ENCODE data around the gene AURKAIP1.

AURKAIP1 gene

GRCh38 chr1:1347026-1347595 lies 27.9 kb downstream of the AURKAIP1 start:
- DNase-seq (ENCODE audit: low spot score), result no peak

GRCh38 chr1:1346501-1346890 lies 28.5 kb downstream of the AURKAIP1 start:
- no peak for DNase-seq (ENCODE audit: low spot score)

GRCh38 chr1:1345860-1346500 lies 29.0 kb downstream of the AURKAIP1 start:
- no peak for DNase-seq (ENCODE audit: low spot score)

GRCh38 chr1:1345384-1345783 lies 29.6 kb downstream of the AURKAIP1 start:
- DNase-seq (ENCODE audit: low spot score), result no peak

- DNase-seq (ENCODE audit: low spot score), result no peak
Observed at GRCh38 chr1:1344655-1345361, 30.2 kb downstream of the AURKAIP1 start.

GRCh38 chr1:1343811-1344421 lies 31.1 kb downstream of the AURKAIP1 start:
- no peak for DNase-seq (ENCODE audit: low spot score)

- no peak for DNase-seq (ENCODE audit: low spot score)
Observed at GRCh38 chr1:1342584-1343115, 32.4 kb downstream of the AURKAIP1 start.

- DNase-seq (ENCODE audit: low spot score), result no peak
Observed at GRCh38 chr1:1342061-1342562, 32.9 kb downstream of the AURKAIP1 start.

- no peak for DNase-seq (ENCODE audit: low spot score)
Observed at GRCh38 chr1:1341549-1342021, 33.4 kb downstream of the AURKAIP1 start.

- DNase-seq (ENCODE audit: low spot score), result no peak
Observed at GRCh38 chr1:1340791-1341548, 34.0 kb downstream of the AURKAIP1 start.

GRCh38 chr1:1340185-1340584 lies 34.8 kb downstream of the AURKAIP1 start:
- DNase-seq (ENCODE audit: low spot score), result no peak

GRCh38 chr1:1338278-1338677 lies 36.7 kb downstream of the AURKAIP1 start:
- DNase-seq (ENCODE audit: low spot score), result no peak

GRCh38 chr1:1337793-1338147 lies 37.2 kb downstream of the AURKAIP1 start:
- peak; percentile 78 for DNase-seq (ENCODE audit: low spot score)

GRCh38 chr1:1336931-1337792 lies 37.8 kb downstream of the AURKAIP1 start:
- DNase-seq (ENCODE audit: low spot score), result no peak

- no peak for DNase-seq (ENCODE audit: low spot score)
Observed at GRCh38 chr1:1336446-1336845, 38.6 kb downstream of the AURKAIP1 start.

- no peak for DNase-seq (ENCODE audit: low spot score)
Observed at GRCh38 chr1:1335792-1336248, 39.2 kb downstream of the AURKAIP1 start.

GRCh38 chr1:1335283-1335682 lies 39.7 kb downstream of the AURKAIP1 start:
- DNase-seq (ENCODE audit: low spot score), result no peak

- no peak for DNase-seq (ENCODE audit: low spot score)
Observed at GRCh38 chr1:1334835-1335234, 40.2 kb downstream of the AURKAIP1 start.

- no peak for DNase-seq (ENCODE audit: low spot score)
Observed at GRCh38 chr1:1333551-1334241, 41.3 kb downstream of the AURKAIP1 start.
